Measurements from ENCODE around the gene COL6A2. TPM values are rescaled to one million over a fixed set of nuclear protein-coding genes. Genes with fewer than 3 reads are reported as not detected.
"Not testable (repeated sequence)": the region's sequence is repeated elsewhere in the genome, so short reads cannot be mapped to it uniquely, and the experiment has no call there.

COL6A2 gene
- polyA plus RNA-seq, 3 donors from 2014 or later: 4.4 to 46.6 (median 30.6) TPM

- Mint-ChIP-seq H3K27ac (peak overlapping the region in 1 of 6 donors; percentile 45), H3K36me3 (no peaks in the 10 kb centered on the region)
- no peak for DNase-seq
Measured at GRCh38 chr21:46056450-46056903, 41.4 kb upstream of the COL6A2 start.

GRCh38 chr21:46057111-46057709 is 40.7 kb upstream of the COL6A2 start:
- Mint-ChIP-seq H3K27ac (peak overlapping the region in 4 of 6 donors; percentile 35 to 87 (median 66)), H3K9me3 (peaks cover 0 to 4% (median 0%) of the 10 kb centered on the region in 6 donors), H3K27me3 (ENCODE audit: low read depth in 3 of 3) (peaks cover 15 to 29% (median 22%) of the 10 kb centered on the region in 3 donors), H3K36me3 (no peaks in the 10 kb centered on the region), H3K4me1 (peaks cover 22 to 30% of the 10 kb centered on the region in 2 donors), H3K4me3 (peak overlapping the region; percentile 27 to 71 (median 67))
- DNase-seq: peak; percentile 26 to 51 (median 47)

More at GRCh38 chr21:46056450-46056903, 41.4 kb upstream of the COL6A2 start:
- peaks cover 15 to 29% (median 22%) of the 10 kb centered on the region in 3 donors for H3K27me3 Mint-ChIP-seq (ENCODE audit: low read depth in 3 of 3)
- peaks cover 0 to 6% (median 0%) of the 10 kb centered on the region in 6 donors for H3K9me3 Mint-ChIP-seq
- H3K4me3 Mint-ChIP-seq: no peak overlapping the region
- peaks cover 22 to 30% of the 10 kb centered on the region in 2 donors for H3K4me1 Mint-ChIP-seq

GRCh38 chr21:46057710-46058241 is 40.1 kb upstream of the COL6A2 start:
- peak overlapping the region in 3 of 5 donors; percentile 48 to 71 (median 67) for H3K4me3 Mint-ChIP-seq
- peak overlapping the region in 4 of 6 donors; percentile 35 to 87 (median 66) for H3K27ac Mint-ChIP-seq

GRCh38 chr21:46058431-46059145 is 39.3 kb upstream of the COL6A2 start:
- Mint-ChIP-seq H3K9me3 (peaks cover 0 to 9% (median 0%) of the 10 kb centered on the region in 6 donors), H3K4me1 (peaks cover 18 to 22% of the 10 kb centered on the region in 2 donors), H3K36me3 (no peaks in the 10 kb centered on the region), H3K4me3 (peak overlapping the region in 3 of 5 donors; percentile 19 to 65 (median 22)), H3K27ac (peak overlapping the region in 4 of 6 donors; percentile 46 to 80 (median 58)), H3K27me3 (ENCODE audit: low read depth in 3 of 3) (peaks cover 11 to 17% (median 12%) of the 10 kb centered on the region in 3 donors)
- no peak for DNase-seq

More at GRCh38 chr21:46057710-46058241, 40.1 kb upstream of the COL6A2 start:
- Mint-ChIP-seq H3K27me3 (ENCODE audit: low read depth in 3 of 3) (peaks cover 15 to 24% (median 18%) of the 10 kb centered on the region in 3 donors), H3K9me3 (peaks cover 0 to 9% (median 0%) of the 10 kb centered on the region in 6 donors), H3K4me1 (peaks cover 22 to 25% of the 10 kb centered on the region in 2 donors), H3K36me3 (no peaks in the 10 kb centered on the region)
- DNase-seq: no peak

GRCh38 chr21:46059195-46059594 is 38.7 kb upstream of the COL6A2 start:
- peaks cover 17 to 22% of the 10 kb centered on the region in 2 donors for H3K4me1 Mint-ChIP-seq
- H3K9me3 Mint-ChIP-seq: peaks cover 0 to 9% (median 0%) of the 10 kb centered on the region in 6 donors
- peaks cover 11 to 16% (median 12%) of the 10 kb centered on the region in 3 donors for H3K27me3 Mint-ChIP-seq (ENCODE audit: low read depth in 3 of 3)
- no peak for DNase-seq
- H3K36me3 Mint-ChIP-seq: no peaks in the 10 kb centered on the region
- no peak overlapping the region for H3K4me3 Mint-ChIP-seq
- peak overlapping the region in 1 of 6 donors; percentile 5 for H3K27ac Mint-ChIP-seq

GRCh38 chr21:46059711-46060455 is 38.0 kb upstream of the COL6A2 start:
- not testable (repeated sequence) for H3K9me3 Mint-ChIP-seq, H3K4me3 Mint-ChIP-seq, H3K36me3 Mint-ChIP-seq, DNase-seq, H3K27ac Mint-ChIP-seq
- H3K27me3 Mint-ChIP-seq (ENCODE audit: low read depth in 3 of 3): peaks cover 11 to 16% (median 11%) of the 10 kb centered on the region in 3 donors
- H3K4me1 Mint-ChIP-seq: peaks cover 17 to 22% of the 10 kb centered on the region in 2 donors

GRCh38 chr21:46060596-46061061 is 37.3 kb upstream of the COL6A2 start:
- Mint-ChIP-seq H3K4me3 (no peak overlapping the region), H3K9me3 (peaks cover 0 to 9% (median 0%) of the 10 kb centered on the region in 6 donors), H3K36me3 (no peaks in the 10 kb centered on the region), H3K4me1 (peaks cover 17 to 22% of the 10 kb centered on the region in 2 donors), H3K27me3 (ENCODE audit: low read depth in 3 of 3) (peaks cover 11 to 16% (median 11%) of the 10 kb centered on the region in 3 donors), H3K27ac (no peak overlapping the region)
- DNase-seq: no peak

GRCh38 chr21:46061063-46061462 is 36.8 kb upstream of the COL6A2 start:
- H3K4me1 Mint-ChIP-seq: peaks cover 17 to 22% of the 10 kb centered on the region in 2 donors
- no peaks in the 10 kb centered on the region for H3K36me3 Mint-ChIP-seq
- no peak overlapping the region for H3K27ac Mint-ChIP-seq
- peaks cover 11 to 16% (median 12%) of the 10 kb centered on the region in 3 donors for H3K27me3 Mint-ChIP-seq (ENCODE audit: low read depth in 3 of 3)
- H3K4me3 Mint-ChIP-seq: no peak overlapping the region
- no peak for DNase-seq
- peaks cover 0 to 9% (median 0%) of the 10 kb centered on the region in 6 donors for H3K9me3 Mint-ChIP-seq

GRCh38 chr21:46061518-46061917 is 36.4 kb upstream of the COL6A2 start:
- Mint-ChIP-seq H3K27ac (no peak overlapping the region), H3K9me3 (peaks cover 0 to 9% (median 0%) of the 10 kb centered on the region in 6 donors), H3K4me1 (peaks cover 16 to 22% of the 10 kb centered on the region in 2 donors), H3K4me3 (no peak overlapping the region), H3K27me3 (ENCODE audit: low read depth in 3 of 3) (peaks cover 8 to 16% (median 16%) of the 10 kb centered on the region in 3 donors), H3K36me3 (no peaks in the 10 kb centered on the region)
- DNase-seq: no peak

GRCh38 chr21:46061950-46062349 is 36.0 kb upstream of the COL6A2 start:
- no peak for DNase-seq
- Mint-ChIP-seq H3K9me3 (peaks cover 0 to 9% (median 0%) of the 10 kb centered on the region in 6 donors), H3K27ac (no peak overlapping the region), H3K36me3 (no peaks in the 10 kb centered on the region), H3K4me1 (peaks cover 15 to 22% of the 10 kb centered on the region in 2 donors), H3K27me3 (ENCODE audit: low read depth in 3 of 3) (peaks cover 8 to 17% (median 15%) of the 10 kb centered on the region in 3 donors), H3K4me3 (no peak overlapping the region)

- H3K27me3 Mint-ChIP-seq (ENCODE audit: low read depth in 3 of 3): peaks cover 5 to 13% (median 10%) of the 10 kb centered on the region in 3 donors
- no peaks in the 10 kb centered on the region for H3K36me3 Mint-ChIP-seq
- H3K4me1 Mint-ChIP-seq: peaks cover 8 to 16% of the 10 kb centered on the region in 2 donors
- H3K4me3 Mint-ChIP-seq: no peak overlapping the region
- DNase-seq: no peak
- H3K9me3 Mint-ChIP-seq: peaks cover 0 to 9% (median 0%) of the 10 kb centered on the region in 6 donors
- H3K27ac Mint-ChIP-seq: no peak overlapping the region
Measured at GRCh38 chr21:46062471-46063211, 35.3 kb upstream of the COL6A2 start.

- H3K4me3 Mint-ChIP-seq: no peak overlapping the region
- peaks cover 6 to 12% of the 10 kb centered on the region in 2 donors for H3K4me1 Mint-ChIP-seq
- no peaks in the 10 kb centered on the region for H3K36me3 Mint-ChIP-seq
- DNase-seq: no peak
- H3K27me3 Mint-ChIP-seq (ENCODE audit: low read depth in 3 of 3): peaks cover 4 to 11% (median 10%) of the 10 kb centered on the region in 3 donors
- no peak overlapping the region for H3K27ac Mint-ChIP-seq
- H3K9me3 Mint-ChIP-seq: peaks cover 0 to 9% (median 0%) of the 10 kb centered on the region in 6 donors
Measured at GRCh38 chr21:46063227-46063626, 34.7 kb upstream of the COL6A2 start.
